IMR-90 (cell line): ENCODE measurements around the gene SPIN2A. TPM values are rescaled to one million over a fixed set of nuclear protein-coding genes. Genes with fewer than 3 reads are reported as not detected.

Experiments
- ATAC-seq: fragments of 200-7000 bp; cut with Tn5 transposase; 2 replicates; pipeline ENCODE4 v1.9.1; 2020; ENCODE audit warnings: low read depth, mild to moderate bottlenecking, moderate library complexity
- BruUV-seq: library from RNA; stranded (reverse); fragments of 400-500 nt; replicated peaks from 2 replicates; lab custom pipeline; 2021; lab: Mats Ljungman, UMichigan
- CTCF ChIA-PET: fragments of 300-600 bp; formaldehyde crosslinking; extraction: SDS; loops from one replicate; lab custom pipeline; 2021; ENCODE audit warnings: antibody characterized with exemption; lab: Yijun Ruan, JAX
- POLR2A ChIA-PET: fragments of 300-600 bp; sonication (Branson Sonifier 250); formaldehyde crosslinking; loops from one replicate; lab custom pipeline; 2022; ENCODE audit warnings: antibody characterized with exemption; ENCODE audit not compliant: unreplicated experiment; lab: Charles Lee
- DNase-seq: peaks from one replicate; pipeline ENCODE4 v3.0.0; 2013
- H2AFZ ChIP-seq: replicated peaks from 2 replicates; pipeline ENCODE3; 2013; ENCODE audit warnings: low read length, mild to moderate bottlenecking; ENCODE audit not compliant: poor library complexity
- H2AK5ac ChIP-seq: 2 replicates; pipeline ENCODE4 v1.6.1; 2013; ENCODE audit warnings: low read depth, low read length, inconsistent platforms
- H2AK9ac ChIP-seq: replicated peaks from 2 replicates; pipeline ENCODE3; 2013; ENCODE audit warnings: mild to moderate bottlenecking, low read depth, low read length, moderate library complexity; ENCODE audit not compliant: poor library complexity
- H2BK120ac ChIP-seq: 2 replicates; pipeline ENCODE4 v1.6.1; 2013; ENCODE audit warnings: low read depth, low read length, inconsistent platforms
- H2BK15ac ChIP-seq: 3 replicates; pipeline ENCODE4 v1.6.1; 2013; ENCODE audit warnings: low read depth, low read length, inconsistent platforms
- H2BK20ac ChIP-seq: 2 replicates; pipeline ENCODE4 v1.6.1; 2013; ENCODE audit warnings: low read depth, mild to moderate bottlenecking, inconsistent platforms, low read length, moderate library complexity
- H2BK5ac ChIP-seq: 2 replicates; pipeline ENCODE4 v1.6.1; 2013; ENCODE audit warnings: mild to moderate bottlenecking, low read depth, low read length, inconsistent platforms; ENCODE audit not compliant: poor library complexity, severe bottlenecking
- H3K14ac ChIP-seq: replicated peaks from 2 replicates; pipeline ENCODE4 v1.6.1; 2013; ENCODE audit warnings: low read depth, low read length, inconsistent platforms
- H3K18ac ChIP-seq: 2 replicates; pipeline ENCODE4 v1.6.1; 2013; ENCODE audit warnings: low read depth, low read length, control low read depth
- H3K23ac ChIP-seq: 2 replicates; pipeline ENCODE4 v1.6.1; 2013; ENCODE audit warnings: low read depth, low read length, inconsistent platforms
- H3K27ac ChIP-seq: 2 replicates; pipeline ENCODE4 v1.5.1; 2013; ENCODE audit warnings: mild to moderate bottlenecking, control low read depth, low read length; ENCODE audit not compliant: insufficient read depth
- H3K27me3 ChIP-seq: 2 replicates; pipeline ENCODE4 v1.6.1; 2013; ENCODE audit warnings: low read length; ENCODE audit not compliant: control insufficient read depth, insufficient read depth
- H3K36me3 ChIP-seq: 2 replicates; pipeline ENCODE4 v1.6.1; 2013; ENCODE audit warnings: low read length, mixed read lengths; ENCODE audit not compliant: control insufficient read depth, insufficient read depth
- H3K4ac ChIP-seq: 2 replicates; pipeline ENCODE4 v1.6.1; 2013; ENCODE audit warnings: low read depth, low read length, inconsistent platforms
- H3K4me1 ChIP-seq: 2 replicates; pipeline ENCODE4 v1.6.1; 2013; ENCODE audit warnings: low read length, mixed read lengths; ENCODE audit not compliant: control insufficient read depth, insufficient read depth
- H3K4me2 ChIP-seq: 2 replicates; pipeline ENCODE4 v1.6.1; 2013; ENCODE audit warnings: low read depth, mild to moderate bottlenecking, control low read depth, low read length, moderate library complexity
- H3K4me3 ChIP-seq: 2 replicates; pipeline ENCODE4 v1.5.1; 2013; ENCODE audit warnings: low read depth, mild to moderate bottlenecking, control low read depth, low read length, moderate library complexity; ENCODE audit not compliant: insufficient read depth
- H3K56ac ChIP-seq: 2 replicates; pipeline ENCODE4 v1.6.1; 2013; ENCODE audit warnings: low read length, inconsistent platforms; ENCODE audit not compliant: insufficient read depth; ENCODE audit errors: extremely low read depth
- H3K79me1 ChIP-seq, 2 experiments: 2 replicates each; pipeline ENCODE4 v1.6.1; 2013; ENCODE audit warnings: low read length in 2 of 2, inconsistent platforms in 1 of 2, low read depth in 1 of 2
- H3K9ac ChIP-seq: 2 replicates; pipeline ENCODE4 v1.6.1; 2013; ENCODE audit warnings: low read depth, low read length, control low read depth
- H3K9me1 ChIP-seq: 2 replicates; pipeline ENCODE4 v1.6.1; 2013; ENCODE audit warnings: low read length, inconsistent platforms; ENCODE audit not compliant: insufficient read depth
- H3K9me3 ChIP-seq: 2 replicates; pipeline ENCODE4 v1.6.1; 2013; ENCODE audit warnings: low read length; ENCODE audit not compliant: control insufficient read depth, insufficient read depth
- H4K20me1 ChIP-seq: 2 replicates; pipeline ENCODE4 v1.6.1; 2013; ENCODE audit warnings: low read length, inconsistent platforms; ENCODE audit not compliant: insufficient read depth
- H4K5ac ChIP-seq: 2 replicates; pipeline ENCODE4 v1.6.1; 2013; ENCODE audit warnings: mild to moderate bottlenecking, low read depth, low read length, control low read depth
- H4K8ac ChIP-seq, 2 experiments: 2 replicates each; pipeline ENCODE4 v1.6.1; 2013; ENCODE audit warnings: low read depth in 2 of 2, low read length in 2 of 2, control low read depth in 1 of 2, inconsistent platforms in 1 of 2
- H4K91ac ChIP-seq: 2 replicates; pipeline ENCODE4 v1.6.1; 2013; ENCODE audit warnings: low read depth, low read length, inconsistent platforms; ENCODE audit not compliant: insufficient read depth
- MAZ ChIP-seq: IDR thresholded peaks from 2 replicates; pipeline ENCODE4 v1.6.1; 2012; ENCODE audit warnings: low read depth, mild to moderate bottlenecking, low read length, improper control_type of control experiment, moderate library complexity, borderline replicate concordance
- RCOR1 ChIP-seq: IDR thresholded peaks from 2 replicates; pipeline ENCODE4 v1.6.1; 2012; ENCODE audit warnings: mild to moderate bottlenecking, low read length, improper control_type of control experiment; ENCODE audit not compliant: insufficient replicate concordance
- WGBS, 2 experiments: methylation state at CpG; one replicate each; pipeline versions ENCODE4 v1.1.5 to v1.1.7; 2013; ENCODE audit warnings: missing lambda C conversion rate in 2 of 2; ENCODE audit not compliant: insufficient read length in 1 of 2; ENCODE audit errors: extremely low coverage in 2 of 2; 5-methylcytosine and 5-hydroxymethylcytosine counted together
- dilution Hi-C: fragments of 300-500 bp; cut with HindIII; formaldehyde crosslinking; loops from one replicate; pipeline ENCODE4 v1.14.3; 2018; ENCODE audit warnings: low sequenced_read_pairs; ENCODE audit not compliant: unreplicated experiment
- in situ Hi-C: fragments of 300-500 bp; cut with MboI; formaldehyde crosslinking; loops from 3 replicates; pipeline ENCODE4 v1.14.3; 2019; ENCODE audit warnings: low sequenced_read_pairs, inconsistent platforms, mixed read lengths
- intact Hi-C: fragments of 100-400 bp; cut with micrococcal nuclease; formaldehyde crosslinking; loops from 2 replicates; pipeline ENCODE4 v1.10.0; 2022
- polyA plus RNA-seq, 3 experiments: library from polyadenylated mRNA; depleted of rRNA; stranded (reverse); fragments of >200 nt; gene quantifications; 2 replicates each; pipeline ENCODE4 v1.2.3, GENCODE V29; 2012; ENCODE audit warnings: low replicate concordance in 1 of 3
- total RNA-seq: library from RNA; depleted of rRNA; stranded (reverse); fragments of >200 nt; gene quantifications from 2 replicates; pipeline ENCODE4 v1.2.3, GENCODE V29; 2012

Gene SPIN2A
- total and polyA plus RNA-seq, 2 of the 4 experiments (the other 2 are of a cell fraction): 0.18 to 0.63 TPM

GRCh38 chrX:57104406-57104805 is 32.8 kb downstream of the SPIN2A start:
- Histone ChIP-seq H2BK20ac (no peak overlapping the region), H3K9me3 (no peaks in the 10 kb centered on the region), H3K4me1 (no peaks in the 10 kb centered on the region), H2BK5ac (no peak overlapping the region), H3K4me2 (no peak overlapping the region), H3K79me1 (no peaks in the 10 kb centered on the region), H2AK5ac (no peak overlapping the region), H3K56ac (no peak overlapping the region), H2BK15ac (no peak overlapping the region), H4K91ac (no peak overlapping the region), H3K4ac (no peak overlapping the region), H3K23ac (no peak overlapping the region), H2AFZ (no peak overlapping the region), H3K27me3 (no peaks in the 10 kb centered on the region), H3K18ac (no peak overlapping the region), H3K9ac (no peak overlapping the region), H2AK9ac (no peak overlapping the region), H3K9me1 (no peaks in the 10 kb centered on the region), H4K5ac (no peak overlapping the region), H4K20me1 (no peaks in the 10 kb centered on the region), H3K4me3 (no peak overlapping the region), H3K36me3 (no peaks in the 10 kb centered on the region), H2BK120ac (no peak overlapping the region), H3K14ac (no peak overlapping the region), H3K27ac (no peak overlapping the region), H4K8ac (no peak overlapping the region)
- ChIA-PET POLR2A (no interaction called here), CTCF (no interaction called here)
- dilution Hi-C loops (no loop called here), intact Hi-C loops (no loop called here), in situ Hi-C loops (loop anchor here (25.0 kb wide), 1 partner anchor 292 kb away; no protein-coding TSS in a partner anchor)
- ATAC-seq (no peak), DNase-seq (no peak)
- TF ChIP-seq RCOR1 (no peak), MAZ (no peak)
- no CpG with 5 or more reads among the region's 4 CpGs for WGBS, 2 experiments
- BruUV-seq: no TSS peak
